IPS DF 6.9 (cell line): ENCODE data around the gene ECEL1.

Source experiments
- DNase-seq: peaks from one replicate; pipeline ENCODE4 v3.0.0-alpha.2; 2013; ENCODE audit warnings: low read depth, low spot score
- H3K27ac ChIP-seq: one replicate; pipeline ENCODE4 v1.5.1; 2013; ENCODE audit warnings: low read length, control low read depth
- H3K27me3 ChIP-seq: 2 replicates; pipeline ENCODE4 v1.6.1; 2013; ENCODE audit warnings: mild to moderate bottlenecking, low read length; ENCODE audit not compliant: control insufficient read depth, insufficient read depth
- H3K36me3 ChIP-seq: 2 replicates; pipeline ENCODE4 v1.6.1; 2013; ENCODE audit warnings: low read length; ENCODE audit not compliant: control insufficient read depth, insufficient read depth
- H3K4me1 ChIP-seq: 2 replicates; pipeline ENCODE4 v1.6.1; 2013; ENCODE audit warnings: low read length; ENCODE audit not compliant: control insufficient read depth, insufficient read depth
- H3K4me3 ChIP-seq: 2 replicates; pipeline ENCODE4 v1.5.1; 2013; ENCODE audit warnings: mild to moderate bottlenecking, low read length
- H3K9me3 ChIP-seq: 2 replicates; pipeline ENCODE4 v1.6.1; 2013; ENCODE audit warnings: low read length, inconsistent platforms; ENCODE audit not compliant: control insufficient read depth, insufficient read depth
- WGBS: extraction: QIAGEN DNeasy Blood & Tissue Kit; methylation state at CpG from one replicate; pipeline ENCODE4 v1.1.7; 2013; ENCODE audit warnings: mixed read lengths, missing lambda C conversion rate; ENCODE audit not compliant: insufficient read length, insufficient coverage; 5-methylcytosine and 5-hydroxymethylcytosine counted together

ECEL1 gene

DNA sequence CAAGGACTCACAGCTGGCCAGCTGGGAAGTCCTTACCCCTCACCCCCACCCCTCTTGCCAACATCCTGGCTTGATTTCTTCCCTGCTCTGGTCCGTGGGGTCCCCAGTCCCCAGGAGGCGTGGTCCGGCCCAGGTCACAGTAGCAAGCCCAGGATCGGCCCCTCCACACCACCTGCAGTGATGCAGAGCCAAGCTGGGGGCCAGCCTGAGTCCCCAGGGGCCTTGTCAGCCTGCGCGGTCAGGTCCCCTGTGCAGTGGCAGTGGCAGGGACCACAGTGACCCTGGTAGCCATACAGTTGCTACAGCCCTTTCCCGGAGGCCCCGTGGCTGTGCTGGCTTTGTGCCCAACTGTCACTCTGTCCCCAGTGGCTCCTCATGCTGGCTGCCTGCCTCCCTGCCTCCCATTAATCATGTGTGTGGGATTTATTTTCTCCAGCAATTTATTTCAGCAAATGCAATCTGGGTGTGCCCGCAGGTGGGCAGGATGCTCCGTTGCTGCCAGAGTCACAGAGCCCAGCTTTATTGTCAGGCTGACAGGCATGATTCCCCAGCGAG, 23.8 kb upstream of the ECEL1 start:
- no peak overlapping the region for H3K27ac ChIP-seq
- WGBS, result no CpG with 5 or more reads among the region's 11 CpGs

DNA sequence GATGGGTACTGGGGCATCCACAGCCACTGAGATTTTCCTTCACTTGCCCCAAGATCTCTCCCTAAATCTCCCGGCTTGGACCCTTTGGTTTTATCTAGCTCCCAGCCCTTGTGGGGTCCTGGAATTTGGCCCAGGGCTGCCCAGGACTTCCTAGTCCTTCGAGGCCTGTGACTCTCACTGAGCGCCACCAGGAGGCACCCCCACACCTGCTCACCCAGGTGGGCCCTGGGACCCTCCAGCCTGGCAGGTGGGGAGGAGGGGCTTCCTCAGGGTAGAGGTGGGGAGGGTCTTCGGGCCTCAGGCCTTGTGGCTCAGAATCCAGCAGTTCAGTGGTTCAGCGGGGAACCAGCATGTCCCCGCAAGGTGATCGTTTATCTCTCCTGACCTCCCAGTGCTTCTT, 20.6 kb upstream of the ECEL1 start:
- Histone ChIP-seq H3K36me3 (no peaks in the 10 kb centered on the region), H3K4me3 (no peak overlapping the region), H3K4me1 (0 out of 2 replicates have a peak, but pooled peaks cover 1% of the 10 kb centered on the region), H3K27ac (no peak overlapping the region), H3K9me3 (no peaks in the 10 kb centered on the region), H3K27me3 (peaks cover 17% of the 10 kb centered on the region)
- WGBS, result no CpG with 5 or more reads among the region's 7 CpGs
- DNase-seq, result no peak

More for the DNA sequence above, 23.8 kb upstream of the ECEL1 start:
- Histone ChIP-seq H3K4me3 (no peak overlapping the region), H3K4me1 (no peaks in the 10 kb centered on the region), H3K27me3 (no peaks in the 10 kb centered on the region), H3K36me3 (no peaks in the 10 kb centered on the region), H3K9me3 (no peaks in the 10 kb centered on the region)
- no peak for DNase-seq

GRCh38 chr2:232506709-232507108, 19.1 kb upstream of the ECEL1 start:
- H3K4me3 ChIP-seq, result no peak overlapping the region
- H3K27me3 ChIP-seq, result peaks cover 17% of the 10 kb centered on the region
- H3K27ac ChIP-seq, result no peak overlapping the region
- H3K9me3 ChIP-seq, result no peaks in the 10 kb centered on the region
- no peaks in the 10 kb centered on the region for H3K36me3 ChIP-seq
- no peak for DNase-seq
- no CpG with 5 or more reads among the region's 4 CpGs for WGBS
- peaks cover 4% of the 10 kb centered on the region for H3K4me1 ChIP-seq

DNA sequence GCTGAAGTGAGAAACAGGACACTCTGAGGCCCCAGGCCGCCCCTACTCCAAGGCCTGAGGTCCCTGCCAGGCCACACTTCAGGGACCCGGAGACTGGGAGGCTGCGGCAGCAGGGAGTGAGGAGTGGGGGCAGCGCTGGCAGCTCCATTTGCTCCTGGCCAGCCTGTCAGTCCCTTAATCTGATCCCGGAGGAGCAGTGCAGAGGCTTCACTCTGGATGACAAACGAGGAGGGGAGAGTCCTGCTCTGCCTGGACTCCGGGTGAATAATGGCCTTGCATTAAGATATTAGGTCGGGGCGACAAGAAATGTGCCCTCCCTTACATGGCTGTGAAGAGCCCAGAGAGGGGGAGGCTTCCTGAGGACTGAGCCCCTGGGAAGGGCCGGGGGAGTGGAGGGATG, 18.2 kb upstream of the ECEL1 start:
- WGBS, result no CpG with 5 or more reads among the region's 10 CpGs
- peaks cover 17% of the 10 kb centered on the region for H3K27me3 ChIP-seq
- H3K9me3 ChIP-seq, result no peaks in the 10 kb centered on the region
- H3K4me3 ChIP-seq, result no peak overlapping the region
- no peak for DNase-seq
- H3K27ac ChIP-seq, result no peak overlapping the region
- no peaks in the 10 kb centered on the region for H3K36me3 ChIP-seq
- H3K4me1 ChIP-seq, result peaks cover 4% of the 10 kb centered on the region

- no CpG with 5 or more reads among the region's 2 CpGs for WGBS
- DNase-seq, result no peak
- H3K27ac ChIP-seq, result no peak overlapping the region
- H3K9me3 ChIP-seq, result no peaks in the 10 kb centered on the region
- peaks cover 4% of the 10 kb centered on the region for H3K4me1 ChIP-seq
- H3K27me3 ChIP-seq, result peaks cover 17% of the 10 kb centered on the region
- no peak overlapping the region for H3K4me3 ChIP-seq
- no peaks in the 10 kb centered on the region for H3K36me3 ChIP-seq
Measured at GRCh38 chr2:232504438-232504837, 16.8 kb upstream of the ECEL1 start.

- WGBS, result no CpG with 5 or more reads among the region's 16 CpGs
Measured at GRCh38 chr2:232503809-232504323, 16.2 kb upstream of the ECEL1 start.

DNA sequence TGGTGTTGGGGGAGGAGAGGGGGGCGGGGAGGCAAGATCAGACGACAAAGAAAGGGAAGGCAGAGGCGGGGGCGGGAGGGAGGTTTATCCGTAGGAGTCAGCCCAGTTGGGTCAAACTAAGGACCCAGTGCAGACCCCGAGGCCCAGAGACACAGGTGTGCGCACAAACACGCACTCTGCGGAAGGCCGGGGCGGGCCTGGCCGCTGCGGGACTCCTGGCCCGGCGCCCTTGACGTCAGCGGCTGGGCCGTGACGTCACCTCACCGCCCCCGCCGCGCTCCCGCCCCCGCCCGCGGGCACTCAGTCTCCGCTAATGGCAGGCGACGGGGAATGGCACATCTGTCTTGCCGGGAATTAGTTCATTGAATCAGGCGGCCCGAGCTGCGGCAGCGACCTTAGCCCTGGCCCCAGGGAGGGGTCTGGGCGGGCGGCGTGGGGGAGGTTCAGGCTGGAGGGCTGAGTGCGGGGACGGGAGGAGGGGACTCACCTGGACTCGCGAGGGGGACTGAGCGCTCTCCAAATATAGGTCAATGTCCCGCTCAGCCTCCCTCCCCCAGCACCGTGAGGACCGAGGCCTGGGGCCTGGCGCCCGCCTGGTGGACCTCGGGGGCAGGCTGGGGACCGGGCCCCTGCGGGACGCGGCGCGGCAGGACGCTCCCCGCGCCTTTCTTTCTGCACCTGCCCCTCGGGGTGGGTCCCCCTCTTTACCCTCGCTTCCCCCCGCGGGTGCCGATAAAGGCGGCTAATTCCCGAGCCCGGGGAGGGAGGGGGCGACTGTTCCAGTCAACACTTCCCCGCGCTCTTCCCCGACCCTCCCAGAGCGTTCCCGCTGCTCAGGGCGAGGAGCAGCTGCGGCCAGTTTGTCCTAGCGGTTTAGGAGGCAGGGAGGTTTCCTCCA, 15.5 kb upstream of the ECEL1 start:
- Histone ChIP-seq H3K27ac (no peak overlapping the region), H3K36me3 (no peaks in the 10 kb centered on the region), H3K4me1 (peaks cover 4% of the 10 kb centered on the region), H3K27me3 (peaks cover 17% of the 10 kb centered on the region), H3K4me3 (peak overlapping the region; percentile 73), H3K9me3 (no peaks in the 10 kb centered on the region)
- DNase-seq, result no peak
- no CpG with 5 or more reads among the region's 75 CpGs for WGBS

More at GRCh38 chr2:232503809-232504323, 16.2 kb upstream of the ECEL1 start:
- no peaks in the 10 kb centered on the region for H3K36me3 ChIP-seq
- H3K4me3 ChIP-seq, result peak overlapping the region; percentile 73; the same call in 1 of the 2 replicates
- no peak for DNase-seq
- no peaks in the 10 kb centered on the region for H3K9me3 ChIP-seq
- H3K27me3 ChIP-seq, result peaks cover 17% of the 10 kb centered on the region
- H3K4me1 ChIP-seq, result peaks cover 4% of the 10 kb centered on the region
- no peak overlapping the region for H3K27ac ChIP-seq

DNA sequence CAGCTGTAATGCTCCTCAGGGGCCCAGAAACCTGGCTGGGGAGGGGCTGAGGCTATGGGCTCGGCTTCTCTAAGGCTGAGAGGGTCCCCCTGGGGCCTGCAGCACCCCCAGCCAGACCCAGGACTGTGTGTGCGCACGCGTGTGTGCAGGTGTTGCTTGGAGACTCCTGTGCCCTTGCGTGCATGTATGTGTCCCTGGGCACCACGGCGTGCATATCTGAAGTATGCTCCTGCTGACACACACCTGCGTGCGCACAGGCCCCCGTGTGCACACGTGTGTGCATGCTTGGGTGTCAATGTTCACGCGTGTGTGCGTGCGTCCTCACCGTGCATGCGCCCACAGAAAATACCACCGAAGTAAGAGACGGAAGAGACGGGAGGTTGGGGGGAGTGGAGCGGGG, 14.9 kb upstream of the ECEL1 start:
- Histone ChIP-seq H3K27me3 (peaks cover 17% of the 10 kb centered on the region), H3K4me1 (peaks cover 4% of the 10 kb centered on the region), H3K4me3 (peak overlapping the region; percentile 73; the same call in 1 of the 2 replicates), H3K27ac (no peak overlapping the region), H3K36me3 (no peaks in the 10 kb centered on the region), H3K9me3 (no peaks in the 10 kb centered on the region)
- no peak for DNase-seq
- no CpG with 5 or more reads among the region's 21 CpGs for WGBS

DNA sequence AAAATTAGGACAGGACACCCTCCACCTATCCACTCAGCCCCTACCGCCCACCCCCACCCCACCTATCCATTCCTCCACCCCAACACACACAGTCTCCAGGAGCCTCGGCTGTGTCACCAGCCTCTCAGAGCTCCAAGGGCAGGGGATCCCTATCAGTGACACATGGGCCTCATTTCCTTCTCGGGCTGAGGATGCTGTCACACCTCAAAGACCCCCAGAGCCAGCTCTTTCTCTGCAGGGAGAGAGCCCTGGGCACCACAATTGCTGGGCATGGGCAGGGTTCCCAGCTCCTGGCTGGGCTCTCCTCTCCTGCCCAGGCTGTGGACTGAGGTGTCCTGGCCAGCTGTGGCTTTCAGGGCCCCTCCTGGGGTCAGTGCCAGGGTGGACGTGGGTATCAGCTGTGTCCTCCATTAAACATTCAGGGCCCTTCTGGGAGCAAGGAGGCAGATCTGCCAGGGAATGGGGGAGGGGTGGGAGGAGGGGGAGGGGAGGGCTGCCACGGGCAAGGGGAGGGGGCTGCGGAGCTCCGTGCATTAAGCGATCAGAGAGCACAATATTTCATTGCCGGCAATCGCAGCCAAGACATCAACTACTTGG, 14.3 kb upstream of the ECEL1 start:
- Histone ChIP-seq H3K9me3 (no peaks in the 10 kb centered on the region), H3K27ac (no peak overlapping the region), H3K4me1 (peaks cover 5% of the 10 kb centered on the region), H3K27me3 (peaks cover 17% of the 10 kb centered on the region), H3K4me3 (no peak overlapping the region), H3K36me3 (no peaks in the 10 kb centered on the region)
- DNase-seq, result no peak
- no CpG with 5 or more reads among the region's 10 CpGs for WGBS

DNA sequence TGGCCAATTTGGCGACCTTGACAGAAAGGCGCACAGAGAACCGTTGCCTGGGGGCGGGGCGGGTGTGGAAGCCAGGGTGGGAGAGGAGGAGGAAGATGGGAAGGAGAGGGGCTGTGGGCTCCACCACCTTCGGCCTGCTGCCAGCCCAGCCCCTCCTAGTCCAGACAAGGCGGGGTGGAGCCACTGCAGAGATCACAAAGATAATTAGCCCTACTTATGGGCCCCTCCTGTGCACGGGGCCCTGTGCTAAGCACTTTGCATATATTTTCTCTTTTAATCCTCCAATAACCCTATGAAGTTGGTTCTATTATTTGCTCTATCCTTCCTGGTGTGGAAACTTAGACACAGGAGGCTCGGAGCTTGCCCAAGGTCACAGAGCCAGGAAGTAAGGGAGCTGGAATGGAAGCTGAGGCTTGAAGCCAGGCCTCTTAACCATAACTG, 13.7 kb upstream of the ECEL1 start:
- Histone ChIP-seq H3K4me1 (peaks cover 6% of the 10 kb centered on the region), H3K4me3 (no peak overlapping the region), H3K36me3 (no peaks in the 10 kb centered on the region), H3K9me3 (no peaks in the 10 kb centered on the region), H3K27ac (no peak overlapping the region), H3K27me3 (peaks cover 17% of the 10 kb centered on the region)
- no CpG with 5 or more reads among the region's 9 CpGs for WGBS
- DNase-seq, result no peak
